ENCODE results near the gene SLC4A2. TPM values are rescaled to one million over a fixed set of nuclear protein-coding genes. Genes with fewer than 3 reads are reported as not detected.

SLC4A2 gene
- total and polyA plus RNA-seq, 2 of the 8 experiments (the other 6 are each of a cell fraction or from before 2014, with no cell fraction given), result 72.6 to 147 TPM

DNA sequence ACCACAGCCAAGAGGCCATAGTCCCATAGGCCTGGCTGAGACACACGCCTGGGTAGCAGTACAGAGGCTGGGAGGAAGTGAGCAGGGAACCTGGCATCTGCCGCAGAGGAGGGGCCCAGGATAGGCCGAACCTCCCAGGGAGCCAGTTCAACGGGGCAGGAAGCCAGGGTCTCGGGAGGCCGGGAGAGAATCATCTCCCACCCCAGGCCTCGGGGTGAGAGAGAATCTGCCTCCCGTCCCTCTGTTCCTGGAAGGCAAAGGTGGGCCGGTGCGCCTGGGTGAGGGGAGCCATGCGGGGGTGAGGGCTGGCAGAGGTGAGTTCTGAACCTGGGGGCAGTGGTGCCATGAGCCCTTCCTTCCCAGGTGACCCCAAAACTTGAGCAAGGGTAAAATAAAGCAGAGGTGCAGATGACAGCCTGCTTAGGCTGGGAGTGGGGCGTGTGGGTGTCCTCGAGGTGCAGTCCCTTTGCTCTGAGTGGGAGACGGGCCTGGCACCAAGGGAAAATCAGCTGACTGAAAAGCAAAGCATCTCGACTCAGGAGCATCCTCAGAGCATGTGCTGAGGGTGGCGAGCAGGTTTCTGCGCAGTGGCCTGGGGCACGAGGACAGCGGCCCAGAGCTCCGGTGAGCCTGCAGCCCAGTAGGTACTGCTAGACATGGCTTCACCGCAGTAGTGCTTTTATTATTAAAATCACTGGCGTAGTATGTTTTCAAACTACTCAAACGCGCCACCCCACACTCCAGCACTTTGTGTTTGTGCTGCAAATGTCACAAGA, 42.4 kb downstream of the SLC4A2 start (continued):
- no peak for TF ChIP-seq RAD21 (IDR thresholded peaks at IDR 0.05 in 1 of 2, conservative IDR thresholded peaks at IDR 0.05 in 1 of 2; ENCODE audit: low read depth in 2 of 2, low read length in 2 of 2)

Data from H1 (cell line).